RWPE2 (cell line): ENCODE measurements around the gene CNTN1.

ENCODE experiments used
- ATAC-seq: fragments of 200-7000 bp; cut with Tn5 transposase; 3 replicates; pipeline ENCODE4 v1.9.1; 2021; ENCODE audit warnings: low read depth
- DNase-seq: peaks from one replicate; pipeline ENCODE4 v3.0.0-alpha.2; 2020; ENCODE audit warnings: low spot score
- H3K27ac ChIP-seq: fragments of 450-650 bp; 2 replicates; pipeline ENCODE4 v1.5.1; 2017; ENCODE audit warnings: mild to moderate bottlenecking; ENCODE audit not compliant: poor library complexity, severe bottlenecking
- H3K27me3 ChIP-seq: fragments of 250-450 bp; sonication (Bioruptor Pico); 2 replicates; pipeline ENCODE4 v1.5.1; 2021; ENCODE audit warnings: mild to moderate bottlenecking, moderate library complexity; ENCODE audit not compliant: insufficient read depth, poor library complexity, severe bottlenecking
- H3K36me3 ChIP-seq: fragments of 250-450 bp; sonication (Bioruptor Pico); 2 replicates; pipeline ENCODE4 v1.5.1; 2020; ENCODE audit warnings: low read depth, mild to moderate bottlenecking, moderate library complexity
- H3K4me1 ChIP-seq: fragments of 250-450 bp; sonication (Bioruptor Pico); 2 replicates; pipeline ENCODE4 v1.5.1; 2021; ENCODE audit warnings: mild to moderate bottlenecking, moderate library complexity; ENCODE audit not compliant: insufficient read depth, poor library complexity, severe bottlenecking
- H3K4me3 ChIP-seq: fragments of 250-450 bp; sonication (Bioruptor Pico); 2 replicates; pipeline ENCODE4 v1.5.1; 2021; ENCODE audit warnings: mild to moderate bottlenecking, moderate library complexity; ENCODE audit not compliant: severe bottlenecking
- H3K9me3 ChIP-seq: fragments of 250-450 bp; sonication (Bioruptor Pico); 2 replicates; pipeline ENCODE4 v1.5.1; 2021; ENCODE audit warnings: mild to moderate bottlenecking, moderate library complexity; ENCODE audit not compliant: severe bottlenecking
- TF ChIP-seq, protein P1 (sequence below): fragments of 450-650 bp; IDR thresholded peaks from one replicate; pipeline ENCODE4 v1.5.1; 2017; ENCODE audit warnings: mild to moderate bottlenecking, moderate library complexity; ENCODE audit not compliant: poor library complexity, severe bottlenecking

Gene CNTN1

DNA sequence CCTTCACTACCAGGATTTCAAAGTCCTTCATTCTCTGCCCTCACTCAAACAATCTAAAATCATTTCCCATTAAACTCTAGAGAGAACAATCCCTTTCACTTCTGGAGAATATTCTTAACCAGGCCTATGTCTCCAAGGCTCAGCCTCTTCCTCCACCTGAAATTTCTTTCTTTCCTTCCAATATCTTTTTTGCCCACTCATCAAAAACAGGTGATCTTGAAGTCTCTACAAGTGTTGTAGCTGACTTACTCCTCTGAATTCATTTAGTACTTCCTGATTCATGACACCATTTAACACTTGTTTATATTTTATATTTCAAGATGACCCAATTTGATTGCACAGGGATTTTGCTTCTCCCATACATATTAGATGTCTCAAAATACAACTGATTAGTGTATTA lies 429.1 kb downstream of the CNTN1 start:
- H3K27ac ChIP-seq = no peak overlapping the region
- TF ChIP-seq, protein P1, sequence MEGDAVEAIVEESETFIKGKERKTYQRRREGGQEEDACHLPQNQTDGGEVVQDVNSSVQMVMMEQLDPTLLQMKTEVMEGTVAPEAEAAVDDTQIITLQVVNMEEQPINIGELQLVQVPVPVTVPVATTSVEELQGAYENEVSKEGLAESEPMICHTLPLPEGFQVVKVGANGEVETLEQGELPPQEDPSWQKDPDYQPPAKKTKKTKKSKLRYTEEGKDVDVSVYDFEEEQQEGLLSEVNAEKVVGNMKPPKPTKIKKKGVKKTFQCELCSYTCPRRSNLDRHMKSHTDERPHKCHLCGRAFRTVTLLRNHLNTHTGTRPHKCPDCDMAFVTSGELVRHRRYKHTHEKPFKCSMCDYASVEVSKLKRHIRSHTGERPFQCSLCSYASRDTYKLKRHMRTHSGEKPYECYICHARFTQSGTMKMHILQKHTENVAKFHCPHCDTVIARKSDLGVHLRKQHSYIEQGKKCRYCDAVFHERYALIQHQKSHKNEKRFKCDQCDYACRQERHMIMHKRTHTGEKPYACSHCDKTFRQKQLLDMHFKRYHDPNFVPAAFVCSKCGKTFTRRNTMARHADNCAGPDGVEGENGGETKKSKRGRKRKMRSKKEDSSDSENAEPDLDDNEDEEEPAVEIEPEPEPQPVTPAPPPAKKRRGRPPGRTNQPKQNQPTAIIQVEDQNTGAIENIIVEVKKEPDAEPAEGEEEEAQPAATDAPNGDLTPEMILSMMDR = no peak
- no peaks in the 10 kb centered on the region for H3K27me3 ChIP-seq
- H3K4me1 ChIP-seq = no peaks in the 10 kb centered on the region
- H3K4me3 ChIP-seq = no peak overlapping the region
- DNase-seq (no peak), ATAC-seq (no peak)
- H3K9me3 ChIP-seq = no peaks in the 10 kb centered on the region
- H3K36me3 ChIP-seq = no peaks in the 10 kb centered on the region
